HepG2 (cell line): Measurements from ENCODE around the gene MINDY1. TPM values are rescaled to one million over a fixed set of nuclear protein-coding genes. Genes with fewer than 3 reads are reported as not detected.

ENCODE experiments used
- AGO2 ChIP-seq: fragments of 200-400 bp; formaldehyde crosslinking; optimal IDR thresholded peaks from 2 replicates; pipeline ENCODE3; 2017; ENCODE audit warnings: mild to moderate bottlenecking, low read depth, low read length, moderate library complexity
- AKAP8 ChIP-seq: sonication (generic); formaldehyde crosslinking; IDR thresholded peaks from 2 replicates; pipeline ENCODE4 v1.5.1; 2020; ENCODE audit warnings: mild to moderate bottlenecking, missing genetic modification reagents
- ESRRA ChIP-seq: sonication (generic); formaldehyde crosslinking; IDR thresholded peaks from 2 replicates; pipeline ENCODE4 v1.5.1; 2020; ENCODE audit warnings: mild to moderate bottlenecking, low read depth, missing genetic modification reagents
- GFI1 ChIP-seq: sonication (generic); formaldehyde crosslinking; IDR thresholded peaks from 2 replicates; pipeline ENCODE4 v1.5.0; 2020; ENCODE audit warnings: missing genetic modification reagents, mild to moderate bottlenecking, borderline replicate concordance
- MIER2 ChIP-seq: IDR thresholded peaks from 2 replicates; pipeline ENCODE4 v1.6.1; 2016; ENCODE audit warnings: missing biosample characterization, missing genetic modification reagents
- NFE2L1 ChIP-seq: sonication (generic); formaldehyde crosslinking; IDR thresholded peaks from 2 replicates; pipeline ENCODE4 v1.4.0; 2020; ENCODE audit warnings: missing genetic modification reagents, mild to moderate bottlenecking, borderline replicate concordance
- SOX13 ChIP-seq, 3 experiments: fragments of 450-650 bp in 1 of 3; sonication (generic) in 1 of 3; formaldehyde crosslinking in 1 of 3; IDR thresholded peaks in 2 of 3; conservative IDR thresholded peaks in 1 of 3; 2 replicates each; pipeline versions ENCODE4 v1.5.0 to v1.6.1; 2016 to 2020; ENCODE audit warnings: antibody characterized with exemption in 1 of 3, mild to moderate bottlenecking in 1 of 3, missing compliant biosample characterization in 1 of 3, missing genetic modification reagents in 1 of 3, moderate library complexity in 1 of 3
- TAF1 ChIP-seq: sonication (generic); formaldehyde crosslinking; IDR thresholded peaks from 2 replicates; pipeline ENCODE4 v1.4.0; 2020; ENCODE audit warnings: missing genetic modification reagents
- ZSCAN20 ChIP-seq: sonication (generic); formaldehyde crosslinking; IDR thresholded peaks from 2 replicates; pipeline ENCODE4 v1.4.0; 2020; ENCODE audit warnings: missing genetic modification reagents, mild to moderate bottlenecking, borderline replicate concordance
- polyA plus RNA-seq, 8 experiments: library from polyadenylated mRNA; depleted of rRNA in 3 of 8; stranded (reverse) in 7 of 8; unstranded in 1 of 8; fragments of >200 nt; fragmentation: Illumina TruSeq in 4 of 8; extraction: Trizol in 4 of 8; gene quantifications; 2 replicates each; pipeline versions ENCODE4 v1.2.1 to v1.2.3, GENCODE V29; 2011 to 2016; ENCODE audit warnings: low read depth in 4 of 8, missing spikeins in 1 of 8, mixed read lengths in 1 of 8; ENCODE audit not compliant: insufficient read depth in 1 of 8
- total RNA-seq, 5 experiments: library from RNA; depleted of rRNA; stranded (reverse); fragments of >200 nt; fragmentation: Illumina TruSeq; extraction: Trizol; gene quantifications; 2 replicates each; pipeline ENCODE4 v1.2.3, GENCODE V29; 2016; ENCODE audit warnings: low read depth in 1 of 5
- TF ChIP-seq, protein P1 (sequence below): sonication (generic); formaldehyde crosslinking; conservative IDR thresholded peaks from 2 replicates; pipeline ENCODE4 v1.4.0; 2020; ENCODE audit warnings: mild to moderate bottlenecking, missing genetic modification reagents, moderate library complexity
- TF ChIP-seq, protein P2 (sequence below): sonication (generic); formaldehyde crosslinking; IDR thresholded peaks from 2 replicates; pipeline ENCODE4 v1.9.0; 2021; ENCODE audit warnings: mild to moderate bottlenecking, missing genetic modification reagents
- TF ChIP-seq, protein P3 (sequence below): sonication (generic); formaldehyde crosslinking; IDR thresholded peaks from 2 replicates; pipeline ENCODE4 v1.4.0; 2020; ENCODE audit warnings: missing genetic modification reagents

Gene MINDY1
- total and polyA plus RNA-seq, 2 of the 13 experiments (the other 11 are each of a cell fraction or from before 2014, with no cell fraction given) = 11.1 to 15.0 TPM

- TF ChIP-seq ESRRA (CRISPR knock-in tag) (peak; percentile 76), TAF1 (CRISPR knock-in tag) (peak; percentile 54; the same call in 1 of the 2 replicates), MIER2 (CRISPR knock-in tag) (peak; percentile 64; the same call in 1 of the 2 replicates), NFE2L1 (CRISPR knock-in tag) (no peak), ZSCAN20 (CRISPR knock-in tag) (no peak), SOX13 (IDR thresholded peaks at IDR 0.05) (no peak), SOX13 (CRISPR knock-in tag; conservative IDR thresholded peaks at IDR 0.05 in 1 of 2, IDR thresholded peaks at IDR 0.05 in 1 of 2) (peak in 1 of 2 experiments; percentile 49; a peak in 1 of 4 replicates), AKAP8 (CRISPR knock-in tag) (0 out of 2 replicates have a peak, but pooled peaks have one; percentile 38), AGO2 (peak; percentile 21), GFI1 (CRISPR knock-in tag) (peak; percentile 20; the same call in 1 of the 2 replicates)
- TF ChIP-seq, protein P1, sequence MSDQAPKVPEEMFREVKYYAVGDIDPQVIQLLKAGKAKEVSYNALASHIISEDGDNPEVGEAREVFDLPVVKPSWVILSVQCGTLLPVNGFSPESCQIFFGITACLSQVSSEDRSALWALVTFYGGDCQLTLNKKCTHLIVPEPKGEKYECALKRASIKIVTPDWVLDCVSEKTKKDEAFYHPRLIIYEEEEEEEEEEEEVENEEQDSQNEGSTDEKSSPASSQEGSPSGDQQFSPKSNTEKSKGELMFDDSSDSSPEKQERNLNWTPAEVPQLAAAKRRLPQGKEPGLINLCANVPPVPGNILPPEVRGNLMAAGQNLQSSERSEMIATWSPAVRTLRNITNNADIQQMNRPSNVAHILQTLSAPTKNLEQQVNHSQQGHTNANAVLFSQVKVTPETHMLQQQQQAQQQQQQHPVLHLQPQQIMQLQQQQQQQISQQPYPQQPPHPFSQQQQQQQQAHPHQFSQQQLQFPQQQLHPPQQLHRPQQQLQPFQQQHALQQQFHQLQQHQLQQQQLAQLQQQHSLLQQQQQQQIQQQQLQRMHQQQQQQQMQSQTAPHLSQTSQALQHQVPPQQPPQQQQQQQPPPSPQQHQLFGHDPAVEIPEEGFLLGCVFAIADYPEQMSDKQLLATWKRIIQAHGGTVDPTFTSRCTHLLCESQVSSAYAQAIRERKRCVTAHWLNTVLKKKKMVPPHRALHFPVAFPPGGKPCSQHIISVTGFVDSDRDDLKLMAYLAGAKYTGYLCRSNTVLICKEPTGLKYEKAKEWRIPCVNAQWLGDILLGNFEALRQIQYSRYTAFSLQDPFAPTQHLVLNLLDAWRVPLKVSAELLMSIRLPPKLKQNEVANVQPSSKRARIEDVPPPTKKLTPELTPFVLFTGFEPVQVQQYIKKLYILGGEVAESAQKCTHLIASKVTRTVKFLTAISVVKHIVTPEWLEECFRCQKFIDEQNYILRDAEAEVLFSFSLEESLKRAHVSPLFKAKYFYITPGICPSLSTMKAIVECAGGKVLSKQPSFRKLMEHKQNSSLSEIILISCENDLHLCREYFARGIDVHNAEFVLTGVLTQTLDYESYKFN (CRISPR knock-in tag) = peak; percentile 88
- TF ChIP-seq, protein P2, sequence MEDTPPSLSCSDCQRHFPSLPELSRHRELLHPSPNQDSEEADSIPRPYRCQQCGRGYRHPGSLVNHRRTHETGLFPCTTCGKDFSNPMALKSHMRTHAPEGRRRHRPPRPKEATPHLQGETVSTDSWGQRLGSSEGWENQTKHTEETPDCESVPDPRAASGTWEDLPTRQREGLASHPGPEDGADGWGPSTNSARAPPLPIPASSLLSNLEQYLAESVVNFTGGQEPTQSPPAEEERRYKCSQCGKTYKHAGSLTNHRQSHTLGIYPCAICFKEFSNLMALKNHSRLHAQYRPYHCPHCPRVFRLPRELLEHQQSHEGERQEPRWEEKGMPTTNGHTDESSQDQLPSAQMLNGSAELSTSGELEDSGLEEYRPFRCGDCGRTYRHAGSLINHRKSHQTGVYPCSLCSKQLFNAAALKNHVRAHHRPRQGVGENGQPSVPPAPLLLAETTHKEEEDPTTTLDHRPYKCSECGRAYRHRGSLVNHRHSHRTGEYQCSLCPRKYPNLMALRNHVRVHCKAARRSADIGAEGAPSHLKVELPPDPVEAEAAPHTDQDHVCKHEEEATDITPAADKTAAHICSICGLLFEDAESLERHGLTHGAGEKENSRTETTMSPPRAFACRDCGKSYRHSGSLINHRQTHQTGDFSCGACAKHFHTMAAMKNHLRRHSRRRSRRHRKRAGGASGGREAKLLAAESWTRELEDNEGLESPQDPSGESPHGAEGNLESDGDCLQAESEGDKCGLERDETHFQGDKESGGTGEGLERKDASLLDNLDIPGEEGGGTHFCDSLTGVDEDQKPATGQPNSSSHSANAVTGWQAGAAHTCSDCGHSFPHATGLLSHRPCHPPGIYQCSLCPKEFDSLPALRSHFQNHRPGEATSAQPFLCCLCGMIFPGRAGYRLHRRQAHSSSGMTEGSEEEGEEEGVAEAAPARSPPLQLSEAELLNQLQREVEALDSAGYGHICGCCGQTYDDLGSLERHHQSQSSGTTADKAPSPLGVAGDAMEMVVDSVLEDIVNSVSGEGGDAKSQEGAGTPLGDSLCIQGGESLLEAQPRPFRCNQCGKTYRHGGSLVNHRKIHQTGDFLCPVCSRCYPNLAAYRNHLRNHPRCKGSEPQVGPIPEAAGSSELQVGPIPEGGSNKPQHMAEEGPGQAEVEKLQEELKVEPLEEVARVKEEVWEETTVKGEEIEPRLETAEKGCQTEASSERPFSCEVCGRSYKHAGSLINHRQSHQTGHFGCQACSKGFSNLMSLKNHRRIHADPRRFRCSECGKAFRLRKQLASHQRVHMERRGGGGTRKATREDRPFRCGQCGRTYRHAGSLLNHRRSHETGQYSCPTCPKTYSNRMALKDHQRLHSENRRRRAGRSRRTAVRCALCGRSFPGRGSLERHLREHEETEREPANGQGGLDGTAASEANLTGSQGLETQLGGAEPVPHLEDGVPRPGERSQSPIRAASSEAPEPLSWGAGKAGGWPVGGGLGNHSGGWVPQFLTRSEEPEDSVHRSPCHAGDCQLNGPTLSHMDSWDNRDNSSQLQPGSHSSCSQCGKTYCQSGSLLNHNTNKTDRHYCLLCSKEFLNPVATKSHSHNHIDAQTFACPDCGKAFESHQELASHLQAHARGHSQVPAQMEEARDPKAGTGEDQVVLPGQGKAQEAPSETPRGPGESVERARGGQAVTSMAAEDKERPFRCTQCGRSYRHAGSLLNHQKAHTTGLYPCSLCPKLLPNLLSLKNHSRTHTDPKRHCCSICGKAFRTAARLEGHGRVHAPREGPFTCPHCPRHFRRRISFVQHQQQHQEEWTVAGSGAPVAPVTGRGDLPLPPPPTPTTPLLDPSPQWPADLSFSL (CRISPR knock-in tag) = no peak
- TF ChIP-seq, protein P3, sequence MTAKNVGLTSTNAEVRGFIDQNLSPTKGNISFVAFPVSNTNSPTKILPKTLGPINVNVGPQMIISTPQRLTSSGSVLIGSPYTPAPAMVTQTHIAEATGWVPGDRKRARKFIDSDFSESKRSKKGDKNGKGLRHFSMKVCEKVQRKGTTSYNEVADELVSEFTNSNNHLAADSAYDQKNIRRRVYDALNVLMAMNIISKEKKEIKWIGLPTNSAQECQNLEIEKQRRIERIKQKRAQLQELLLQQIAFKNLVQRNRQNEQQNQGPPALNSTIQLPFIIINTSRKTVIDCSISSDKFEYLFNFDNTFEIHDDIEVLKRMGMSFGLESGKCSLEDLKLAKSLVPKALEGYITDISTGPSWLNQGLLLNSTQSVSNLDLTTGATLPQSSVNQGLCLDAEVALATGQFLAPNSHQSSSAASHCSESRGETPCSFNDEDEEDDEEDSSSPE = peak; percentile 43
Observed at GRCh38 chr1:150981805-150982712, 24.6 kb downstream of the MINDY1 start, which contains the start of gene ANXA9 (continued).
